DOHH2 (cell line): ENCODE results near the gene BRMS1.
A peak's percentile ranks its signal among the peaks of the same experiment; 100 is the strongest.

Experiments
- H3F3A ChIP-seq: fragments of 200-600 bp; sonication (generic), shearing (Covaris generic); 2 replicates; pipeline ENCODE4 v1.6.0; 2016; ENCODE audit warnings: antibody characterized with exemption, mild to moderate bottlenecking; ENCODE audit not compliant: control insufficient read depth, insufficient read depth
- H3K27ac ChIP-seq: fragments of 200-600 bp; sonication (generic); 2 replicates; pipeline ENCODE4 v1.5.1; 2014; ENCODE audit warnings: low read depth, mild to moderate bottlenecking, low read length, moderate library complexity
- H3K27me3 ChIP-seq: fragments of 200-600 bp; sonication (generic); 2 replicates; pipeline ENCODE4 v1.6.1; 2014; ENCODE audit warnings: mild to moderate bottlenecking, low read length, mixed read lengths; ENCODE audit not compliant: control insufficient read depth
- H3K36me3 ChIP-seq: fragments of 200-600 bp; sonication (generic); 2 replicates; pipeline ENCODE4 v1.6.1; 2014; ENCODE audit warnings: mild to moderate bottlenecking, low read length, moderate library complexity, mixed read lengths; ENCODE audit not compliant: control insufficient read depth
- H3K4me1 ChIP-seq: fragments of 200-600 bp; sonication (generic); 2 replicates; pipeline ENCODE4 v1.6.1; 2014; ENCODE audit warnings: mild to moderate bottlenecking, low read length, mixed read lengths; ENCODE audit not compliant: control insufficient read depth
- H3K4me2 ChIP-seq: fragments of 200-600 bp; sonication (generic); 2 replicates; pipeline ENCODE4 v1.6.0; 2014; ENCODE audit warnings: mild to moderate bottlenecking, low read length, moderate library complexity
- H3K4me3 ChIP-seq: fragments of 200-600 bp; sonication (generic); 2 replicates; pipeline ENCODE4 v1.5.1; 2014; ENCODE audit warnings: mild to moderate bottlenecking, low read length, mixed read lengths
- H3K79me2 ChIP-seq: fragments of 200-600 bp; sonication (generic); 2 replicates; pipeline ENCODE4 v1.6.1; 2014; ENCODE audit warnings: mild to moderate bottlenecking, low read length, mixed read lengths; ENCODE audit not compliant: control insufficient read depth
- H3K9me2 ChIP-seq: fragments of 200-600 bp; sonication (generic); replicated peaks from 2 replicates; pipeline ENCODE4 v1.6.1; 2014; ENCODE audit warnings: mild to moderate bottlenecking, low read length, mixed read lengths; ENCODE audit not compliant: control insufficient read depth
- H3K9me3 ChIP-seq: fragments of 200-600 bp; sonication (generic); 2 replicates; pipeline ENCODE4 v1.6.1; 2014; ENCODE audit warnings: antibody characterized with exemption, low read length, mixed read lengths; ENCODE audit not compliant: control insufficient read depth, insufficient read depth
- H4K20me1 ChIP-seq: fragments of 200-600 bp; sonication (generic); 2 replicates; pipeline ENCODE4 v1.6.0; 2014; ENCODE audit warnings: low read depth, mild to moderate bottlenecking, antibody characterized with exemption, low read length, moderate library complexity; ENCODE audit not compliant: control insufficient read depth, insufficient read depth
- EZH2phosphoT487 ChIP-seq: fragments of 200-600 bp; sonication (generic); IDR thresholded peaks from 2 replicates; pipeline ENCODE4 v1.6.1; 2017; ENCODE audit warnings: borderline replicate concordance, mild to moderate bottlenecking, antibody characterized with exemption, low read length, moderate library complexity, mixed read lengths
- TF ChIP-seq, protein P1 (sequence below): fragments of 200-600 bp; sonication (generic); IDR thresholded peaks from one replicate; pipeline ENCODE4 v1.5.1; 2014; ENCODE audit warnings: antibody characterized with exemption, mild to moderate bottlenecking, low read depth, low read length; ENCODE audit not compliant: poor library complexity, severe bottlenecking

Gene BRMS1

DNA sequence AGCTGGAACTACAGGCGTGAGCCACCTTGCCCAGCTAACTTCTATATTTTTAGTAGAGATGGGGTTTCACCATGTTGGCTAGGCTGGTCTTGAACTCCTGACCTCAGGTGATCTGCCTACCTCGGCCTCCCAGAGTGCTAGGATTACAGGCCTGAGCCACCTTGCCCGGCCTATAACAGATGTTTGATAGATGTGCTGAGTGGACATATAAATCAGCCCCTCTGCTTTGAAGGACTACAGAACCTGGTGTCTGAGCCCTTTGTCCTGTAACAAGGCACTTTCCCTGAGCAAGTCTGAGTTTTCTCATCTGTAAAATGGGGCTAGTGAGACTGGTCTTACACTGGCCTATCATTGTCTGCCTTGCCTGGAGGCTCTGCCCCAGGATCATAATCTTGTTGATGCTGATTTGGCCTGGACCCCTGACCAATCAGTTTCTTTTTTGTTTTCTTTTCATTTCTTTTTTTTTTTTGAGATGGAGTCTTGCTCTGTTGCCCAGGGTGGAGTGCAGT lies 15.7 kb downstream of the BRMS1 start:
- no peaks in the 10 kb centered on the region for H3K27me3 ChIP-seq
- H3K36me3 ChIP-seq: no peaks in the 10 kb centered on the region
- no peak overlapping the region for H3K4me3 ChIP-seq
- TF ChIP-seq, protein P1, sequence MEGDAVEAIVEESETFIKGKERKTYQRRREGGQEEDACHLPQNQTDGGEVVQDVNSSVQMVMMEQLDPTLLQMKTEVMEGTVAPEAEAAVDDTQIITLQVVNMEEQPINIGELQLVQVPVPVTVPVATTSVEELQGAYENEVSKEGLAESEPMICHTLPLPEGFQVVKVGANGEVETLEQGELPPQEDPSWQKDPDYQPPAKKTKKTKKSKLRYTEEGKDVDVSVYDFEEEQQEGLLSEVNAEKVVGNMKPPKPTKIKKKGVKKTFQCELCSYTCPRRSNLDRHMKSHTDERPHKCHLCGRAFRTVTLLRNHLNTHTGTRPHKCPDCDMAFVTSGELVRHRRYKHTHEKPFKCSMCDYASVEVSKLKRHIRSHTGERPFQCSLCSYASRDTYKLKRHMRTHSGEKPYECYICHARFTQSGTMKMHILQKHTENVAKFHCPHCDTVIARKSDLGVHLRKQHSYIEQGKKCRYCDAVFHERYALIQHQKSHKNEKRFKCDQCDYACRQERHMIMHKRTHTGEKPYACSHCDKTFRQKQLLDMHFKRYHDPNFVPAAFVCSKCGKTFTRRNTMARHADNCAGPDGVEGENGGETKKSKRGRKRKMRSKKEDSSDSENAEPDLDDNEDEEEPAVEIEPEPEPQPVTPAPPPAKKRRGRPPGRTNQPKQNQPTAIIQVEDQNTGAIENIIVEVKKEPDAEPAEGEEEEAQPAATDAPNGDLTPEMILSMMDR: no peak
- no peak for TF ChIP-seq EZH2phosphoT487
- no peaks in the 10 kb centered on the region for H3K79me2 ChIP-seq
- no peaks in the 10 kb centered on the region for H3F3A ChIP-seq
- no peaks in the 10 kb centered on the region for H3K9me2 ChIP-seq
- H3K4me1 ChIP-seq: peaks cover 44% of the 10 kb centered on the region
- H3K9me3 ChIP-seq: no peaks in the 10 kb centered on the region
- H4K20me1 ChIP-seq: no peaks in the 10 kb centered on the region
- no peak overlapping the region; the same call in 1 of the 2 replicates for H3K4me2 ChIP-seq
- H3K27ac ChIP-seq: no peak overlapping the region

DNA sequence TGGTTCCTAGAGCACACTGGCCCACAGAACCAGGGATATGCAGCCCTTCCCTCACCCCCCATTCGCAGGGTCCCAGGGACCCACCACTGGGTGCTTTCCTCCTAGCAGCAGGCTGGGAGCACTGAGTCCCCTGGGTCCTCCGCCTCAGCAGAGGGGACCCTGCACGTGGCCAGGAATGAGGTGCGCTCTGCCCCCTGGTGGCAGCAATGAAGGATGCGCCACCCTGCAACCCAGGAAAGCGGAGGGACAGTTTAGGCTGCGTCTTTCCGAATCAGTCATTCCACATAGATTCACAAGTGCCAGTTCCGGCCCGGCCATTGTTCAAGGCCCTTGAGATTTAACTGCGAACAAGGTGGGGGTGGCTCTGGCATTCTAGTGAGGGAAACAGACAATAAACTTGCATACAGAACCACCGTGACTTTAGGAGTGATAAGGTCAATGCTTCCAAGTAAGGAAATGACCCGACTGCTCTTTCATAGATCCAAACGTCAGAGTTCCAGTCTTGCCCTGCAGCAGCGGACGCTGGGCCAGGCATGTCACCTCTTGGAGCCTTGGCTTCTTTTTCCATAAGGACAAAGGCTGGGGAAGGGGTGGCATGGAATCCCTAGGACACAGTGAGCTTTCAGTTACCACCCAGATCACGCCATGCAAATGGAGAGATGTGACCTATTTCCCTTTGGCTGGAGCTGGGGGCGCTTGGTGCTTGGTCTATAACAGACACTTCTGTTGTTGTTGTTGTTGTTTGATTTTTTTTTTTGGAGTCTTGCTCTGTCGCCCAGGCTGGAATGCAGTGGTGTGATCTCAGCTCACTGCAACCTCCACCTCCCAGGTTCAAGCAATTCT lies 16.4 kb downstream of the BRMS1 start:
- Histone ChIP-seq H3K27me3 (no peaks in the 10 kb centered on the region), H3K4me2 (peak overlapping the region; percentile 66), H3K4me3 (peak overlapping the region; percentile 57), H3K9me3 (no peaks in the 10 kb centered on the region), H3K79me2 (no peaks in the 10 kb centered on the region), H3K4me1 (peaks cover 44% of the 10 kb centered on the region), H3K9me2 (no peaks in the 10 kb centered on the region), H3F3A (no peaks in the 10 kb centered on the region), H3K36me3 (no peaks in the 10 kb centered on the region), H3K27ac (no peak overlapping the region), H4K20me1 (no peaks in the 10 kb centered on the region)
- TF ChIP-seq, protein P1: peak; percentile 94
- TF ChIP-seq EZH2phosphoT487: no peak

DNA sequence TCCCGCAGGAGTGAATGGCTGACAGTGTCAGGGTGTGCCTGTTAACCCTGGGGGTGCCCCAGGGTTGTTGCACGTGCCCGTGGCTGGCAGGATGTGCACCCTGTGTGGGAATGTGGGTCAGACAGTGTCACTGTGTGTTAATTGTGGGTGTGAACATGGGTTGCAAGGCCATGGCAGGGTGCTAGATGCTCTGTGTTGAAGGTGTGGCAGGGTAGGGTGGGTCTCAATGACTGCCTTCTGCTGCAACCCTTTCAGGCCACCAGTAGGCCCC lies 16.9 kb downstream of the BRMS1 start:
- no peak overlapping the region for H3K4me3 ChIP-seq
- TF ChIP-seq, protein P1: no peak
- TF ChIP-seq EZH2phosphoT487: no peak
- H3K4me1 ChIP-seq: peaks cover 44% of the 10 kb centered on the region
- H3F3A ChIP-seq: no peaks in the 10 kb centered on the region
- H3K27me3 ChIP-seq: no peaks in the 10 kb centered on the region
- peak overlapping the region; percentile 66 for H3K4me2 ChIP-seq
- H3K27ac ChIP-seq: no peak overlapping the region
- no peaks in the 10 kb centered on the region for H3K9me3 ChIP-seq
- H4K20me1 ChIP-seq: no peaks in the 10 kb centered on the region
- no peaks in the 10 kb centered on the region for H3K79me2 ChIP-seq
- no peaks in the 10 kb centered on the region for H3K36me3 ChIP-seq
- no peaks in the 10 kb centered on the region for H3K9me2 ChIP-seq
